Prostate gland (tissue), 2 donors: ENCODE measurements around the gene EXOC3L2. TPM values are rescaled to one million over a fixed set of nuclear protein-coding genes. Genes with fewer than 3 reads are reported as not detected.

Experiments
- DNase-seq: peaks from one replicate; pipeline ENCODE4 v3.0.0-alpha.2; 2019; ENCODE audit warnings: low spot score
- H3K27ac ChIP-seq, 2 donors: fragments of 200-600 bp; sonication (generic); 2 replicates each; pipeline ENCODE4 v1.5.1; 2017 to 2019
- H3K27me3 ChIP-seq: fragments of 200-600 bp; sonication (generic); replicated peaks from 2 replicates; pipeline ENCODE4 v1.5.1; 2019; ENCODE audit not compliant: insufficient read depth
- H3K36me3 ChIP-seq, 2 donors: fragments of 200-600 bp; sonication (generic); 1 replicate in 1 of 2; 2 replicates in 1 of 2; pipeline versions ENCODE4 v1.5.1 to v1.8.1; 2017 to 2019
- H3K4me1 ChIP-seq: fragments of 200-600 bp; sonication (generic); replicated peaks from 2 replicates; pipeline ENCODE4 v1.5.1; 2019
- H3K4me3 ChIP-seq, 2 donors: fragments of 200-600 bp; sonication (generic); 2 replicates each; pipeline ENCODE4 v1.5.1; 2017 to 2019
- H3K9me3 ChIP-seq: fragments of 200-600 bp; sonication (generic); 2 replicates; pipeline ENCODE4 v1.5.1; 2017
- CTCF ChIP-seq, 4 experiments: fragments of 200-600 bp in 2 of 4; fragments of 450-650 bp in 2 of 4; sonication (generic) in 2 of 4; IDR thresholded peaks; 1 replicate in 3 of 4; 2 replicates in 1 of 4; pipeline ENCODE4 v1.5.1; 2016 to 2019; ENCODE audit warnings: antibody characterized with exemption in 4 of 4, mild to moderate bottlenecking in 2 of 4, moderate library complexity in 2 of 4
- POLR2A ChIP-seq: fragments of 450-650 bp; IDR thresholded peaks from one replicate; pipeline ENCODE4 v1.6.1; 2016; ENCODE audit warnings: antibody characterized with exemption, mild to moderate bottlenecking
- POLR2AphosphoS5 ChIP-seq: sonication (generic); formaldehyde crosslinking; IDR thresholded peaks from one replicate; pipeline ENCODE4 v1.6.1; 2017; ENCODE audit warnings: antibody characterized with exemption
- WGBS: methylation state at CpG from one replicate; pipeline ENCODE4 v1.1.5; 2018; 5-methylcytosine and 5-hydroxymethylcytosine counted together
- intact Hi-C: fragments of 100-400 bp; cut with DNase I; formaldehyde crosslinking; loops from one replicate; pipeline ENCODE4 v1.14.2; 2022
- total RNA-seq, 2 donors: library from RNA; depleted of rRNA; stranded (reverse); fragments of >200 nt; gene quantifications; one replicate each; pipeline ENCODE4 v1.1.0, GENCODE V29; 2016

The EXOC3L2 gene
- total RNA-seq, 2 donors from 2014 or later: 5.8 to 27.0 TPM

- no peaks in the 10 kb centered on the region for H3K36me3 ChIP-seq
- H3K4me3 ChIP-seq: no peak overlapping the region
- no peaks in the 10 kb centered on the region for H3K27me3 ChIP-seq
- no peaks in the 10 kb centered on the region for H3K9me3 ChIP-seq
- no peak for DNase-seq
- intact Hi-C loops: no loop called here
- 80% methylated on average over 12 of the region's 12 CpGs for WGBS
- peaks cover 3% of the 10 kb centered on the region for H3K4me1 ChIP-seq
- H3K27ac ChIP-seq: no peak overlapping the region
- TF ChIP-seq POLR2A (no peak), POLR2AphosphoS5 (no peak), CTCF (IDR thresholded peaks at IDR 0.05) (no peak)
These were observed 71.4 kb downstream of the EXOC3L2 start for GRCh38 chr19:45173816-45174215.

- intact Hi-C loops: no loop called here
- Histone ChIP-seq H3K9me3 (no peaks in the 10 kb centered on the region), H3K4me3 (no peak overlapping the region), H3K4me1 (peaks cover 3% of the 10 kb centered on the region), H3K36me3 (no peaks in the 10 kb centered on the region), H3K27ac (no peak overlapping the region), H3K27me3 (no peaks in the 10 kb centered on the region)
- DNase-seq: no peak
- no peak for TF ChIP-seq POLR2AphosphoS5
- no peak for TF ChIP-seq CTCF (IDR thresholded peaks at IDR 0.05)
- TF ChIP-seq POLR2A: no peak
- WGBS: 93% methylated on average over 18 of the region's 18 CpGs
These were observed 72.5 kb downstream of the EXOC3L2 start for GRCh38 chr19:45172611-45173208.

GRCh38 chr19:45172173-45172572 lies 73.0 kb downstream of the EXOC3L2 start:
- intact Hi-C loops: no loop called here
- H3K4me1 ChIP-seq: peaks cover 3% of the 10 kb centered on the region
- no peaks in the 10 kb centered on the region for H3K36me3 ChIP-seq
- no peak for TF ChIP-seq CTCF (IDR thresholded peaks at IDR 0.05)
- no peak for TF ChIP-seq POLR2A
- no peak for TF ChIP-seq POLR2AphosphoS5
- H3K9me3 ChIP-seq: no peaks in the 10 kb centered on the region
- H3K27me3 ChIP-seq: no peaks in the 10 kb centered on the region
- no peak overlapping the region for H3K4me3 ChIP-seq
- no peak for DNase-seq
- whole genome bisulfite sequencing: 73% methylated on average over 4 of the region's 4 CpGs
- H3K27ac ChIP-seq: no peak overlapping the region

- no peaks in the 10 kb centered on the region for H3K36me3 ChIP-seq
- no peaks in the 10 kb centered on the region for H3K27me3 ChIP-seq
- TF ChIP-seq POLR2A: no peak
- TF ChIP-seq POLR2AphosphoS5: no peak
- no peak for TF ChIP-seq CTCF (IDR thresholded peaks at IDR 0.05)
- peaks cover 3% of the 10 kb centered on the region for H3K4me1 ChIP-seq
- no peak overlapping the region for H3K27ac ChIP-seq
- H3K9me3 ChIP-seq: no peaks in the 10 kb centered on the region
- WGBS: 56% methylated on average over 7 of the region's 7 CpGs
- no peak overlapping the region for H3K4me3 ChIP-seq
- intact Hi-C loops: no loop called here
- no peak for DNase-seq
These were observed 74.0 kb downstream of the EXOC3L2 start for GRCh38 chr19:45171211-45171623.
